Measurements from ENCODE around the gene GPR37.

GRCh38 chr7:124723012-124723411 lies 42.6 kb downstream of the GPR37 start:
- TF ChIP-seq EZH2 (IDR thresholded peaks at IDR 0.05; ENCODE audit: low read depth) (no peak), CTCF (conservative IDR thresholded peaks at IDR 0.05) (no peak)

Measured in PC-9 (cell line).